Measurements from ENCODE around the gene PI4K2A.

The PI4K2A gene

DNA sequence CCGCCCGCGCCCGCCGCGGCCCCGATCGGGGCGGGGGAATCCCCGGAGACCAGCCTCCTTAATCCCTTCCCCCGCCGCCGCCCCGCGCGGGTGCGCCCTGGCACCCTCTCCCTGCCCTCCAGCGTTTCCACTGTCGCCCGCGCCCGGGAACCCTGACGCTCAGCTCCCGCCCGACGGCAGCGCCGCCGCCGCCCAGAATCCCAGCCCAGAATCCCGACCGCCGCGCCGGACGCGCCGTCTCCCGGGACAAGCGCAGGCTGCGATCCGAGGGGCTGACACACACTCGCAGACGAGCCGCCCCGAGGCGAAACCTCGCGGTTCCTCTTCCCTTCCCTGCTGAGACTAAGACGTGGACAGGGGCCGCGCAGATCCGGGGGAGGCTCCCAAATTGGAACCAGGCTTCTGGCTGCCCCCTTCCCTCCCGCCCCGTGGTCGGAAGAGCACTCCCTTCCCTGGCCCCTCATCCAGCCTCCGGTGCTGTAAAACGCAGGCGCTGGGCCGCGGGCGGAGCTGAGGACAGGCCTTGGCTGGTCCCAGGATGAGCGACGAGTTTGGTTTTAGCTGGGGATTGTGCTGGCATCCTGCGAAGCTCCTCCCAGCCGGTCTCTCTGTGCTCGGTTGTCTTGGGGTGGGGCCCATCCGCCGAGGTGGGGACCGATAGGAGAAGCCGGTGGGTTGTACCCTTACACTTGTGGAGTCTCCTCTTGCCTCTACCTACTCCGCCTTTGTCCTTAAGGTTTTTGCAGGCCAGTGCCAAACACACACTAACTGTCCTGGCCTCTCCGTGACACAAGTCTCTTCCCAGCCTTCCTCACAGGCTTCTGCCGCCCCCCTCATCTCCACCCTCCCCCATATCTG, 74.2 kb downstream of the PI4K2A start (continued):
- TF ChIP-seq, protein P1, sequence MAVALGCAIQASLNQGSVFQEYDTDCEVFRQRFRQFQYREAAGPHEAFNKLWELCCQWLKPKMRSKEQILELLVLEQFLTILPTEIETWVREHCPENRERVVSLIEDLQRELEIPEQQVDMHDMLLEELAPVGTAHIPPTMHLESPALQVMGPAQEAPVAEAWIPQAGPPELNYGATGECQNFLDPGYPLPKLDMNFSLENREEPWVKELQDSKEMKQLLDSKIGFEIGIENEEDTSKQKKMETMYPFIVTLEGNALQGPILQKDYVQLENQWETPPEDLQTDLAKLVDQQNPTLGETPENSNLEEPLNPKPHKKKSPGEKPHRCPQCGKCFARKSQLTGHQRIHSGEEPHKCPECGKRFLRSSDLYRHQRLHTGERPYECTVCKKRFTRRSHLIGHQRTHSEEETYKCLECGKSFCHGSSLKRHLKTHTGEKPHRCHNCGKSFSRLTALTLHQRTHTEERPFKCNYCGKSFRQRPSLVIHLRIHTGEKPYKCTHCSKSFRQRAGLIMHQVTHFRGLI (tag by site-specific recombination; IDR thresholded peaks at IDR 0.05), result no peak
- no peak for TF ChIP-seq KLF16 (tag by site-specific recombination; IDR thresholded peaks at IDR 0.05)
- TF ChIP-seq TCF7L2 (IDR thresholded peaks at IDR 0.05; ENCODE audit: borderline replicate concordance, low read depth, low read length), result no peak
- no peak for TF ChIP-seq ZNF521 (tag by site-specific recombination; IDR thresholded peaks at IDR 0.05)
- no peak for TF ChIP-seq ZNF24 (tag by site-specific recombination; IDR thresholded peaks at IDR 0.05)
- TF ChIP-seq ZNF16 (tag by site-specific recombination; IDR thresholded peaks at IDR 0.05; ENCODE audit: low read depth), result no peak
- TF ChIP-seq ZNF426 (tag by site-specific recombination; IDR thresholded peaks at IDR 0.05), result no peak
- TF ChIP-seq GLIS2 (tag by site-specific recombination; IDR thresholded peaks at IDR 0.05), result peak; percentile 60
- TF ChIP-seq ZNF791 (tag by site-specific recombination; IDR thresholded peaks at IDR 0.05), result no peak
- peak; percentile 83 for TF ChIP-seq ZNF335 (tag by site-specific recombination; conservative IDR thresholded peaks at IDR 0.05)
- TF ChIP-seq ZNF561 (tag by site-specific recombination; IDR thresholded peaks at IDR 0.05; ENCODE audit: borderline replicate concordance), result 0 out of 2 replicates have a peak, but pooled peaks have one; percentile 68
- TF ChIP-seq, protein P2, sequence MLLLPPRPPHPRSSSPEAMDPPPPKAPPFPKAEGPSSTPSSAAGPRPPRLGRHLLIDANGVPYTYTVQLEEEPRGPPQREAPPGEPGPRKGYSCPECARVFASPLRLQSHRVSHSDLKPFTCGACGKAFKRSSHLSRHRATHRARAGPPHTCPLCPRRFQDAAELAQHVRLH (tag by site-specific recombination; IDR thresholded peaks at IDR 0.05), result no peak
- TF ChIP-seq ZNF610 (tag by site-specific recombination; IDR thresholded peaks at IDR 0.05; ENCODE audit: borderline replicate concordance), result no peak
- TF ChIP-seq, protein P3, sequence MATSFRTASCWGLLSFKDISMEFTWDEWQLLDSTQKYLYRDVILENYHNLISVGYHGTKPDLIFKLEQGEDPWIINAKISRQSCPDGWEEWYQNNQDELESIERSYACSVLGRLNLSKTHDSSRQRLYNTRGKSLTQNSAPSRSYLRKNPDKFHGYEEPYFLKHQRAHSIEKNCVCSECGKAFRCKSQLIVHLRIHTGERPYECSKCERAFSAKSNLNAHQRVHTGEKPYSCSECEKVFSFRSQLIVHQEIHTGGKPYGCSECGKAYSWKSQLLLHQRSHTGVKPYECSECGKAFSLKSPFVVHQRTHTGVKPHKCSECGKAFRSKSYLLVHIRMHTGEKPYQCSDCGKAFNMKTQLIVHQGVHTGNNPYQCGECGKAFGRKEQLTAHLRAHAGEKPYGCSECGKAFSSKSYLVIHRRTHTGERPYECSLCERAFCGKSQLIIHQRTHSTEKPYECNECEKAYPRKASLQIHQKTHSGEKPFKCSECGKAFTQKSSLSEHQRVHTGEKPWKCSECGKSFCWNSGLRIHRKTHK (tag by site-specific recombination; IDR thresholded peaks at IDR 0.05), result no peak
- TF ChIP-seq ZNF660 (tag by site-specific recombination; IDR thresholded peaks at IDR 0.05), result peak; percentile 42
- TF ChIP-seq BCL11B (tag by site-specific recombination; IDR thresholded peaks at IDR 0.05; ENCODE audit: low read depth), result no peak
- TF ChIP-seq, protein P4, sequence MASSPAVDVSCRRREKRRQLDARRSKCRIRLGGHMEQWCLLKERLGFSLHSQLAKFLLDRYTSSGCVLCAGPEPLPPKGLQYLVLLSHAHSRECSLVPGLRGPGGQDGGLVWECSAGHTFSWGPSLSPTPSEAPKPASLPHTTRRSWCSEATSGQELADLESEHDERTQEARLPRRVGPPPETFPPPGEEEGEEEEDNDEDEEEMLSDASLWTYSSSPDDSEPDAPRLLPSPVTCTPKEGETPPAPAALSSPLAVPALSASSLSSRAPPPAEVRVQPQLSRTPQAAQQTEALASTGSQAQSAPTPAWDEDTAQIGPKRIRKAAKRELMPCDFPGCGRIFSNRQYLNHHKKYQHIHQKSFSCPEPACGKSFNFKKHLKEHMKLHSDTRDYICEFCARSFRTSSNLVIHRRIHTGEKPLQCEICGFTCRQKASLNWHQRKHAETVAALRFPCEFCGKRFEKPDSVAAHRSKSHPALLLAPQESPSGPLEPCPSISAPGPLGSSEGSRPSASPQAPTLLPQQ (tag by site-specific recombination; IDR thresholded peaks at IDR 0.05), result peak; percentile 99
- TF ChIP-seq ZNF2 (tag by site-specific recombination; IDR thresholded peaks at IDR 0.05), result no peak
- TF ChIP-seq ZXDB (tag by site-specific recombination; IDR thresholded peaks at IDR 0.05), result no peak; the same call in none of the 2 replicates
- TF ChIP-seq, protein P5, sequence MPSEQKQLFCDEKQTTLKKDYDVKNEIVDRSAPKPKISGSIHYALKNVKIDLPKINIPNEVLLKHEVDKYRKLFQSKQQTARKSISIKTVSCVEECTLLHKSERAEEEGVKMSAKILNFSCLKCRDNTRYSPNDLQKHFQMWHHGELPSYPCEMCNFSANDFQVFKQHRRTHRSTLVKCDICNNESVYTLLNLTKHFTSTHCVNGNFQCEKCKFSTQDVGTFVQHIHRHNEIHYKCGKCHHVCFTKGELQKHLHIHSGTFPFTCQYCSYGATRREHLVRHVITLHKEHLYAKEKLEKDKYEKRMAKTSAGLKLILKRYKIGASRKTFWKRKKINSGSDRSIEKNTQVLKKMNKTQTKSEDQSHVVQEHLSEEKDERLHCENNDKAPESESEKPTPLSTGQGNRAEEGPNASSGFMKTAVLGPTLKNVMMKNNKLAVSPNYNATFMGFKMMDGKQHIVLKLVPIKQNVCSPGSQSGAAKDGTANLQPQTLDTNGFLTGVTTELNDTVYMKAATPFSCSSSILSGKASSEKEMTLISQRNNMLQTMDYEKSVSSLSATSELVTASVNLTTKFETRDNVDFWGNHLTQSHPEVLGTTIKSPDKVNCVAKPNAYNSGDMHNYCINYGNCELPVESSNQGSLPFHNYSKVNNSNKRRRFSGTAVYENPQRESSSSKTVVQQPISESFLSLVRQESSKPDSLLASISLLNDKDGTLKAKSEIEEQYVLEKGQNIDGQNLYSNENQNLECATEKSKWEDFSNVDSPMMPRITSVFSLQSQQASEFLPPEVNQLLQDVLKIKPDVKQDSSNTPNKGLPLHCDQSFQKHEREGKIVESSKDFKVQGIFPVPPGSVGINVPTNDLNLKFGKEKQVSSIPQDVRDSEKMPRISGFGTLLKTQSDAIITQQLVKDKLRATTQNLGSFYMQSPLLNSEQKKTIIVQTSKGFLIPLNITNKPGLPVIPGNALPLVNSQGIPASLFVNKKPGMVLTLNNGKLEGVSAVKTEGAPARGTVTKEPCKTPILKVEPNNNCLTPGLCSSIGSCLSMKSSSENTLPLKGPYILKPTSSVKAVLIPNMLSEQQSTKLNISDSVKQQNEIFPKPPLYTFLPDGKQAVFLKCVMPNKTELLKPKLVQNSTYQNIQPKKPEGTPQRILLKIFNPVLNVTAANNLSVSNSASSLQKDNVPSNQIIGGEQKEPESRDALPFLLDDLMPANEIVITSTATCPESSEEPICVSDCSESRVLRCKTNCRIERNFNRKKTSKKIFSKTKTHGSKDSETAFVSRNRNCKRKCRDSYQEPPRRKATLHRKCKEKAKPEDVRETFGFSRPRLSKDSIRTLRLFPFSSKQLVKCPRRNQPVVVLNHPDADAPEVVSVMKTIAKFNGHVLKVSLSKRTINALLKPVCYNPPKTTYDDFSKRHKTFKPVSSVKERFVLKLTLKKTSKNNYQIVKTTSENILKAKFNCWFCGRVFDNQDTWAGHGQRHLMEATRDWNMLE (tag by site-specific recombination; conservative IDR thresholded peaks at IDR 0.05; ENCODE audit: low read depth), result no peak
- 0 out of 2 replicates have a peak, but pooled peaks have one; percentile 18 for TF ChIP-seq REPIN1 (tag by site-specific recombination; IDR thresholded peaks at IDR 0.05; ENCODE audit: low read depth)
- TF ChIP-seq ZNF792 (tag by site-specific recombination; IDR thresholded peaks at IDR 0.05), result no peak
- peak; percentile 84 for TF ChIP-seq ZNF600 (tag by site-specific recombination; IDR thresholded peaks at IDR 0.05)
- no peak for TF ChIP-seq MEIS1 (CRISPR knock-in tag; IDR thresholded peaks at IDR 0.05; ENCODE audit: borderline replicate concordance)
- TF ChIP-seq ZNF18 (tag by site-specific recombination; IDR thresholded peaks at IDR 0.05), result no peak
- TF ChIP-seq, protein P6, sequence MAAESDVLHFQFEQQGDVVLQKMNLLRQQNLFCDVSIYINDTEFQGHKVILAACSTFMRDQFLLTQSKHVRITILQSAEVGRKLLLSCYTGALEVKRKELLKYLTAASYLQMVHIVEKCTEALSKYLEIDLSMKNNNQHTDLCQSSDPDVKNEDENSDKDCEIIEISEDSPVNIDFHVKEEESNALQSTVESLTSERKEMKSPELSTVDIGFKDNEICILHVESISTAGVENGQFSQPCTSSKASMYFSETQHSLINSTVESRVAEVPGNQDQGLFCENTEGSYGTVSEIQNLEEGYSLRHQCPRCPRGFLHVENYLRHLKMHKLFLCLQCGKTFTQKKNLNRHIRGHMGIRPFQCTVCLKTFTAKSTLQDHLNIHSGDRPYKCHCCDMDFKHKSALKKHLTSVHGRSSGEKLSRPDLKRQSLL (tag by site-specific recombination; IDR thresholded peaks at IDR 0.05), result no peak; the same call in 1 of the 2 replicates
- TF ChIP-seq ZNF670 (tag by site-specific recombination; IDR thresholded peaks at IDR 0.05; ENCODE audit: low read depth), result no peak
